Glomerular endothelial cell (primary cell): ENCODE measurements around the gene JUP. TPM values are rescaled to one million over a fixed set of nuclear protein-coding genes. Genes with fewer than 3 reads are reported as not detected.
"Not testable (repeated sequence)": the region's sequence is repeated elsewhere in the genome, so short reads cannot be mapped to it uniquely, and the experiment has no call there.

Experiments
- DNase-seq: peaks from one replicate; pipeline ENCODE4 v3.0.0-alpha.2; 2011; ENCODE audit warnings: low read depth, low spot score; ENCODE audit errors: extremely low read depth
- total RNA-seq: library from RNA; depleted of rRNA; stranded (reverse); fragments of >200 nt; gene quantifications from 2 replicates; pipeline ENCODE4 v1.2.3, GENCODE V29; 2015

The JUP gene
- total RNA-seq, 1 donor from 2014 or later, result 764 TPM

- DNase-seq, result no peak
These were observed 4.4 kb downstream of the JUP start for GRCh38 chr17:41782142-41782541.

DNA sequence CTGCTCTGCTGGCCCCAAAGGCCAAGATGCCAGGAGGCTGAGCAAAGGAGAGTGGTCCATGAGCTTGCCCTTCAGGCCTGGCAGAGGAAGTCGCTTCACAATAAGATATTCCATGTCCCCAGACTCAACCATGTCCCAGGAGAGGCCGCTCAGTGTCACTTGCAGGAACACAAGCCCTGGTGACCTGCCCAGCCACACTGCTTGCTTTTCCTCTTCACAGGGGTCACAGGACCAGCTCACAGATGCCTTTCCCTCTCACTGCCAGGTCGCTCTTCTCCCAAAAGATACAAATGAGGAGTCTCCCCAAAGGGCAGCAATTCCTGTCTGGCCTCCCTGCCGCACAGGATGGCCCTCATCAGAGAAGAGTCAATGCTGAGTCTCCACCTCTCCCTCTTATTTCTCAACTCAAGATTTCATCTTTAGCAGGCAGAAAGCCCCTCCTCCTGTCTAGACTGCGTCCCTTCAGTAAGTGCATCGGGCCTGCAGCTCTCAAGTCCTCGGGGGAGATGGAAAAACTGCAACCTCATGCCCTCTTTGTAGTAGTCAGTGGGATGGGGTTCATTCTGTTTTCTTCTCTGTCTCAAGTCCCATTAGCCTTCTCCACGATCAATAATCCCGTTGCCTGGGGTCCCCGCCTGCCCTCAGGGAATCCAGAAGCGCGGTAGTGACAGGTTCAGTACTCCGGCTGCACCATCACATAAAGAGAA lies 5.0 kb downstream of the JUP start:
- no peak for DNase-seq

DNA sequence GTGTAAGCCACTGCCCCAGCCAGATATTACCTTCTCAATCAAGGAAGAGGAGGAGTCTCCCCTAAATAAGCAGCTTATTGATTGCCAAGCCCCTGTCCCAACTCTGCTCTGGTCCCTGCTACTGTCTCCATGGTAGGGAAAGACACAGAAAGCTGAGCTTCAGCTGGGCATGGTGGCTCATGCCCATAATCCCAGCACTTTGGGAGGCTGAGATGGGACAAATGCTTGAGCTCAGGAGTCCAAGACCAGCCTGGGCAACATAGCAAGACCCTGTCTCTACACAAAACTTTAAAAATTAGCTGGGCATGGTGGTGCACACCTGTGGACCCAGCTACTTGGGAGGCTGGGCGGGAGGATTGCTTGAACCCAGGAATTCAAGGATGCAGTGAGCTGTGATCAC lies 6.6 kb downstream of the JUP start:
- DNase-seq, result no peak

DNA sequence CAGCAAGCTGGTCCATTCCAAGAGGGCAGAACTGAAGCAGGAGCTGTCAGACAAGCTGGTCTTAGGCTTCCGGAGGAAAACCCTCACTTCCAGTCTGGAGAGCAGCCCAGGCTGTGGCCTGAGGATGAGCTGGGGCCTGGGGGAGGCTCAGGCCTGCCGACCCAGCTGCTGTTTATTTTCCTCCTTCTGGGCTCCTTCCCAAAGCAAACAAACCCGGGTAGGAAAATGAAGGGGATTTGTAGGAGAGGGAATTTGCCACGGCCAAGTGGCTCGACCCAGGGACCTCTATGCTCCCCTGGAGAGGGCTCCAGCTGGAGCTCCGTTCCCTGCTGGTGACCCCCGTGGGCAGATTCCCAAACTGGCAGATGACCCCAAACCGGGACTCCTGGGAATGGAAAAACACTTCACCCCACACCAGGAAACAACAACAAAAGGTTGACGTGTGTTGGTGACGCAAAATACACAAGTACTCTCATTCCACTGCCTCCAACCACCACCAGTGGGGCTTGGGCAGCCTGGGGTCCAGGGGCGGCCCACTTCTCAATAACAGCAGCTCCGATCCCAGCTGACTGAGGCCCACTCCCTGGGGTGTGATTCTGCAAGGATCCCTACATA lies 8.8 kb downstream of the JUP start:
- DNase-seq, result peak; percentile 99

GRCh38 chr17:41777157-41777573 lies 9.3 kb downstream of the JUP start:
- DNase-seq, result no peak

DNA sequence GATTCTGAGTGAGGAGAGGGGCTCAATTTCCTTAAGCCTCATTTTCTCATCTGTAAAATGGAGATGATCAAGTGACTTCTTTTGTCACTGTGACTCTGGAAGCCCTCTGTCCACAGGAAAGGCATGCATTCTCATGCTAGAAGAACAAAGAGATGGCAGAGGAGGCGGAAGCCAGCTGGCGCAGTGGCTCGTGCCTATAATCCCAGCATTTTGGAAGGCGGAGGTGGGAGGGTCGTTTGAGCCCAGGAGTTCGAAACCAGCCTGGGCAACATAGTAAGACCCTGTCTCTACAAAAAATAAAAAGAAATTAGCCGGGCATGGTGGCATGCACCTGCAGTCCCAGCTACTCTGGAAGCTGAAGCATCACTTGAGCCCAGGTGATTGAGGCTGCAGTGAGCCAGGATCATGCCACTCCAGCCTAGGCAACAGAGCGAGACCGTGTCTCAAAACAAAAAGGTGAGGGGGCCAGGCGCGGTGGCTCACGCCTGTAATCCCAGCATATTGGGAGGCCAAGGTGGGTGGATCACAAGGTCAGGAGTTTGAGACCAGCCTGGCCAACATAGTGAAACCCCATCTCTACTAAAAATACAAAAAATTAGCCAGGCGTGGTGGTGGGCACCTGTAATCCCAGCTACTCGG lies 10.1 kb downstream of the JUP start:
- DNase-seq, result not testable (repeated sequence)

DNA sequence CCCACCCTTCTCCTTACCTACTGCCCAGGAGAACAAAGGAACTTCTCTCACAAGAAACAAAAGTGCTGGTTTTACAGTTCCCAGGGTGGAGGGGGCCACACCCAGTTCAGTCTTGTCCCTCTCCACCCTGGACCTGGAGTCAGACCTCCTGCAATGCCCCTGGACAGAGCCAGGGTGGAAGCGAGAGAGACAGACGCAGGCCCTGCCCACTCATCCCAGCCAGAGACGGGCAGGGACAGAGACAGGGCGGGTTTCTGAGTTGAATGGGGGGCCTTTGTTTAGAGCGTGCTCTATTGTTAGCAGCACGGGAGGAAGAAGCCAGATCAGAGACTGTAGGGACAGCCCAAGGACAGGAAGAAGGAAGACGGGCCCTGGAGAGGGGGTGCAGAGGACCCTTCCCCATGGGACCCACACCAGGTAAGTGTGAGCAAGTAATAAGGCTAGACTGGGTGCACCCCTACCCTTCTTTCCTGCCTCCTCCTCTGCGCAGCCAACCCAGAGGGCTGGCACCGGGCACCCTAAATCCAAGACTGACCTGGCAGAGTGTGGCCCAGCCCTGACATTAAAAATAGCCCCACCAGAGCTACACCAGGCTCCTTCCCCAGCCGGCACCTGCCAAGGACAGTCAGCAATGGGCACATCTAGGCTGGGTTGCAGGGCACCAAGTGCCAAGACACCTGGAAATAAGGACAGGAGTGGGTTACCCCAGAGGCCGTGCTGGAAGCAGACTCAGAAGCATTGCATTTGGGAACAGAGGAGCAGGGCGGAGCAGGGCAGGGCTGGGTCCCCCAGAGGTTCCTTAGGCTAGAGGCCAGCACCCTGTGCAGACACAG lies 10.9 kb downstream of the JUP start:
- no peak for DNase-seq

GRCh38 chr17:41773731-41774193 lies 12.7 kb downstream of the JUP start:
- no peak for DNase-seq

- DNase-seq, result no peak
These were observed 13.3 kb downstream of the JUP start for GRCh38 chr17:41773190-41773588.

- no peak for DNase-seq
These were observed 13.8 kb downstream of the JUP start for GRCh38 chr17:41772586-41773189.

DNA sequence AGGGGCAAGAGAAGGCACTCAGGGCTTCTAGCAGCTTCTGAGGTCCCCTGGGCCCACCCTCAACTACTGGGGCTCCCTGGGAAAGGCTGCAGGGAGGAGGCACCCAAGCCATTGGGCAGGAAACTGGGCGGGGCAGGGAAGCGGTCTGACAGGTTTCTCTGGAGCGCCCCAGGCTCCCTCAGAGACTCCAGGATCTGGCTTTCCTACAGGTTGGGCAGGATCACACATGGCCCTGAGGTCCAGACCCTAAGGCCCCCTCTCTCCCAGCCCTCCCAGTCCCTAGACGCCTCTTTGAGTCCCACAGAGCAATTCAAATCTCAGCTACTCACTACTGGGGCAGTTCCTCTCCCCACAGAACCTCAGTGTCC lies 14.3 kb downstream of the JUP start:
- DNase-seq, result no peak

GRCh38 chr17:41771389-41772206 lies 14.9 kb downstream of the JUP start:
- no peak for DNase-seq

- no peak for DNase-seq
These were observed 16.5 kb downstream of the JUP start for GRCh38 chr17:41769985-41770384.

GRCh38 chr17:41769346-41769862 lies 17.1 kb downstream of the JUP start:
- no peak for DNase-seq

DNA sequence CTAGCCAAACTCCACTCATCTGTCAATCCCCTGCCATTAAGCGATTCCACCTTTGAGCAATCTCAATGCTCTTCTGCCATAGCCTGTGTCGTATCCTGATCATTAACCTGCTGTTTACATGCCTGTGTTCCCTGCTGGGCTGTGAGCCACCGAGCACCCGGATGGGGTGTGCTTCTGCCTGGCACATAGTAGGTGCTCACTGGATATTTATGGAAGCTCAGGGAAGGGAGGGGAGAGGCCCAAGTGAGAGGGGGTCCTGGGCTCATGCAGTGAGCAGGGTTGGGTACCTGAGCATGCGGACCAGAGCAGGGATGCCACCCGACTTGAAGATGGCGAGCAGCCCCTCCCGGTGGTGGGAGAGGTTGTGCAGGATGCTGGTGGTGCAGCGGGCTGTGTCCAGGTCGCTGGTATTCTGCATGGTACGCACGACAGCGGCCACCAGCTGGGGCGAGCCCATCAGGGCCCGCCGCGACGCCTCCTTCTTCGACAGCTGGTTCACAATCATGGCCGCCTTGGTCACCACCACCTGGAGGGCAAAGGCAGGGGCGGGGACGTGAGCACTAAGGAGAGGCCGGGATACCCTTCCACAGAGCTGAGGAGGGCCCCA lies 17.7 kb downstream of the JUP start:
- DNase-seq, result no peak

- DNase-seq, result no peak
These were observed 19.0 kb downstream of the JUP start for GRCh38 chr17:41767324-41768042.

DNA sequence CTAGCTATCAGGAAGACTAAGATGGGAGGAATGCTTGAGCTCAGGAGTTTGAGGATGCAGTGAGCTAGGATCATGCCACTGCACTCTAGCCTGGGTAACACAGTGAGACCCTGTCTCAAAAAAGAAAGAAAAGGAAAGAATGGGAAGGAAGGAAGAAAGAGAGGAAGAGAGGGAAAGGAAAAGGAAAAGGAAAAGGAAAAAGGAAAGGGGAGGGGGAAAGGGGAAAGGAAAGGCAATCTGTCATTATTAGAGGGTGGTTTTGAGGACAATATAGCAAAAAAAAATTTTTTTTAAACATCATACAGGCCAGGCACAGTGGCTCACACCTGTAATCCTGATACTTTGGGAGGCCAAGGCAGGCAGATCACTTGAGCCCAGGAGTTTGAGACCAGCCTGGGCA lies 20.4 kb downstream of the JUP start:
- no peak for DNase-seq

DNA sequence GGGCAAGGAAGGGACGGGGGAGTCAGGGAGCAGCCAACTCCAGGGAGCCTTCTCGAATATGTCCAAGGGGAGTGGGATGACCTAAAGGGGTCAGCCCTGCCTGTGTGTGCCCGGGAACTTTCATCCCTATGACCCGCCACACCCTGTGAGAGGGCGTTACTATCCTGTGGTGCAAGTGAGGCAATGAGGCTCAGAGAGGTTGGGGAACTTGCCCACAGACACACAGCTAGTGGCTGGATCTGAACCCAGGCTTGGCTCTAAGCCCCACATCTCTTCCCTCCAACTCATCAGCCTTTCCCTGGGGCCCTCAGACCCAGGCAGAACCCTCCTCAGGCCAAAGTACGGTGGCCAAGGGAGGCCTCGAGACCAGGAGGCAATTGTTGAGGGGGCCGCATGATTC lies 23.2 kb downstream of the JUP start:
- no peak for DNase-seq

GRCh38 chr17:41762841-41763240 lies 23.7 kb downstream of the JUP start:
- DNase-seq, result no peak
